ENCODE data around the gene PRODH2. TPM values are rescaled to one million over a fixed set of nuclear protein-coding genes. Genes with fewer than 3 reads are reported as not detected.

Gene PRODH2
- total and polyA plus RNA-seq, 2 experiments from 2014 or later = 6.8 to 13.9 TPM

- Histone ChIP-seq H3K9me2 (replicated peaks; ENCODE audit: insufficient read depth) (no peaks in the 10 kb centered on the region), H3K4me3 (peak within 1 kb of the TSS; percentile 63), H3K4me2 (peak within 1 kb of the TSS; percentile 97), H3K27me3 (peaks cover 72% of the 10 kb centered on the region), H3K27ac (no peak within 1 kb of the TSS), H3K36me3 (replicated peaks; ENCODE audit: insufficient read depth, low read depth) (no peaks in the 10 kb centered on the region), H4K20me1 (ENCODE audit: insufficient read depth, poor library complexity, severe bottlenecking) (no peaks in the 10 kb centered on the region), H3K9me3 (ENCODE audit: low read depth) (no peaks in the 10 kb centered on the region), H2AFZ (peak within 1 kb of the TSS; percentile 65), H3K79me2 (no peaks in the 10 kb centered on the region), H3K4me1 (ENCODE audit: insufficient read depth) (peaks cover 7% of the 10 kb centered on the region)
- 4% methylated on average over 19 of the region's 42 CpGs for WGBS (ENCODE audit: low lambda C conversion rate, missing lambda C conversion rate)
- TF ChIP-seq EZH2phosphoT487 (IDR thresholded peaks at IDR 0.05; ENCODE audit: low read depth, severe bottlenecking, unreplicated experiment) (no peak), EZH2 (IDR thresholded peaks at IDR 0.05; ENCODE audit: borderline replicate concordance) (peak; percentile 65)
- TF ChIP-seq, protein P1, sequence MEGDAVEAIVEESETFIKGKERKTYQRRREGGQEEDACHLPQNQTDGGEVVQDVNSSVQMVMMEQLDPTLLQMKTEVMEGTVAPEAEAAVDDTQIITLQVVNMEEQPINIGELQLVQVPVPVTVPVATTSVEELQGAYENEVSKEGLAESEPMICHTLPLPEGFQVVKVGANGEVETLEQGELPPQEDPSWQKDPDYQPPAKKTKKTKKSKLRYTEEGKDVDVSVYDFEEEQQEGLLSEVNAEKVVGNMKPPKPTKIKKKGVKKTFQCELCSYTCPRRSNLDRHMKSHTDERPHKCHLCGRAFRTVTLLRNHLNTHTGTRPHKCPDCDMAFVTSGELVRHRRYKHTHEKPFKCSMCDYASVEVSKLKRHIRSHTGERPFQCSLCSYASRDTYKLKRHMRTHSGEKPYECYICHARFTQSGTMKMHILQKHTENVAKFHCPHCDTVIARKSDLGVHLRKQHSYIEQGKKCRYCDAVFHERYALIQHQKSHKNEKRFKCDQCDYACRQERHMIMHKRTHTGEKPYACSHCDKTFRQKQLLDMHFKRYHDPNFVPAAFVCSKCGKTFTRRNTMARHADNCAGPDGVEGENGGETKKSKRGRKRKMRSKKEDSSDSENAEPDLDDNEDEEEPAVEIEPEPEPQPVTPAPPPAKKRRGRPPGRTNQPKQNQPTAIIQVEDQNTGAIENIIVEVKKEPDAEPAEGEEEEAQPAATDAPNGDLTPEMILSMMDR (IDR thresholded peaks at IDR 0.05; ENCODE audit: poor library complexity) = no peak
- peak; percentile 21 for DNase-seq (ENCODE audit: low spot score)
Measured at GRCh38 chr19:35856546-35857149, 44.0 kb upstream of the PRODH2 start, which contains the start of gene KIRREL2. Gene KIRREL2 (plus strand): TSS chr19:35856911. CDS start chr19:35857120, 209 bp downstream.

DNA sequence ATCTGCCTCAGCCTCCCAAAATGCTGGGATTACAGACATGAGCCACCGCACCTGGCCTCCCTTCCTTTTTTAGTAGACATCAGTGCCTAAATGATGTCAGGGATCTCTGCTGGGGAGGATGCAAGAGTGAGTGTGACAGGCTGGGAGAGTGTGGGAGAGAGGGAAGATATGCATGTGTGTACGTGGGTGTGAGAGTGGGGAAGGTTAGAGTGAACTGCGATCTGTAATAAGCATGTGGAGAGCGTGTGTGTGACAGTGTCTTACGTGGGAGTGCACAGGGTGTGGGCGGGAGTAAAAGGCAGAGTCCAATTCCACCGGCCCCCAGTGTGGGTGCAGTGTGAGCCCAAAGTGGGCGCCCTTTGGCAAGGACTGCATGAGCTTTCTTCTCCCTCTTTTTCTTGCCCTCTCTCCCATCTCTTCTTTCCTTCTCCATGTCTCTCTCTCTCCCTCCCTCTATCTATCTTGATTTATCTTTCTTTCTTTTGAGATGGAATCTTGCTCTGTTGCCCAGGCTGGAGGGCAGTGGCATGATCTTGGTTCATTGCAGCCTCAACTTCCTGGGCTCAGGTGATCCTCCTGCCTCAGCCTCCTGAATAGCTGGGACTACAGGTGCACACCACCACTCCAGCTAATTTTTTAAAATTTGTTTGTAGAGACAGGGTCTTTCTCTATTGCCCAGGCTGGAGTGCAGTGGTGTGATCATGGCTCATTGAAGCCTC is 40.6 kb upstream of the PRODH2 start:
- Histone ChIP-seq H3K9me3 (ENCODE audit: low read depth) (no peaks in the 10 kb centered on the region), H4K20me1 (ENCODE audit: insufficient read depth, poor library complexity, severe bottlenecking) (no peaks in the 10 kb centered on the region), H3K4me1 (ENCODE audit: insufficient read depth) (peaks cover 7% of the 10 kb centered on the region), H3K79me2 (no peaks in the 10 kb centered on the region), H2AFZ (no peak overlapping the region), H3K36me3 (replicated peaks; ENCODE audit: insufficient read depth, low read depth) (no peaks in the 10 kb centered on the region), H3K4me2 (no peak overlapping the region), H3K4me3 (no peak overlapping the region), H3K27ac (no peak overlapping the region), H3K9me2 (replicated peaks; ENCODE audit: insufficient read depth) (no peaks in the 10 kb centered on the region), H3K27me3 (peaks cover 50% of the 10 kb centered on the region)
- TF ChIP-seq EZH2 (IDR thresholded peaks at IDR 0.05; ENCODE audit: borderline replicate concordance) = no peak
- no peak for TF ChIP-seq EZH2phosphoT487 (IDR thresholded peaks at IDR 0.05; ENCODE audit: low read depth, severe bottlenecking, unreplicated experiment)
- TF ChIP-seq, protein P1 (IDR thresholded peaks at IDR 0.05; ENCODE audit: poor library complexity) = no peak
- 77% methylated on average over 8 of the region's 8 CpGs for WGBS (ENCODE audit: low lambda C conversion rate, missing lambda C conversion rate)
- no peak for DNase-seq (ENCODE audit: low spot score)

GRCh38 chr19:35852029-35852780 is 39.6 kb upstream of the PRODH2 start, which contains the start of gene NPHS1:
Gene NPHS1 (minus strand): TSS chr19:35852504. CDS start chr19:35851837, 667 bp downstream.
- TF ChIP-seq EZH2 (IDR thresholded peaks at IDR 0.05; ENCODE audit: borderline replicate concordance) (no peak), EZH2phosphoT487 (IDR thresholded peaks at IDR 0.05; ENCODE audit: low read depth, severe bottlenecking, unreplicated experiment) (no peak)
- TF ChIP-seq, protein P1 (IDR thresholded peaks at IDR 0.05; ENCODE audit: poor library complexity) = no peak
- no peaks in the 10 kb centered on the region for H3K9me2 ChIP-seq (replicated peaks; ENCODE audit: insufficient read depth)
- peaks cover 45% of the 10 kb centered on the region for H3K27me3 ChIP-seq

More at GRCh38 chr19:35852029-35852780, 39.6 kb upstream of the PRODH2 start, which contains the start of gene NPHS1:
- Histone ChIP-seq H3K36me3 (replicated peaks; ENCODE audit: insufficient read depth, low read depth) (no peaks in the 10 kb centered on the region), H2AFZ (no peak within 1 kb of the TSS), H4K20me1 (ENCODE audit: insufficient read depth, poor library complexity, severe bottlenecking) (no peaks in the 10 kb centered on the region), H3K79me2 (no peaks in the 10 kb centered on the region), H3K9me3 (ENCODE audit: low read depth) (no peaks in the 10 kb centered on the region), H3K4me3 (no peak within 1 kb of the TSS), H3K4me1 (ENCODE audit: insufficient read depth) (peaks cover 7% of the 10 kb centered on the region), H3K27ac (no peak within 1 kb of the TSS), H3K4me2 (no peak within 1 kb of the TSS)
- DNase-seq (ENCODE audit: low spot score) = peak; percentile 38
- WGBS (ENCODE audit: low lambda C conversion rate, missing lambda C conversion rate) = 58% methylated on average over 8 of the region's 9 CpGs

Data from hepatocyte (in vitro differentiated cells).